AG10803 (cell line): ENCODE data around the gene TMPRSS2.

ENCODE experiments used
- DNase-seq: peaks from one replicate; pipeline ENCODE4 v3.0.0; 2010; ENCODE audit warnings: low read depth
- H3K4me3 ChIP-seq: 2 replicates; pipeline ENCODE4 v1.5.1; 2011; ENCODE audit warnings: mild to moderate bottlenecking, low read length, control low read depth
- CTCF ChIP-seq: conservative IDR thresholded peaks from 2 replicates; pipeline ENCODE4 v1.5.1; 2011; ENCODE audit warnings: mild to moderate bottlenecking, low read length, control low read depth, inconsistent platforms

Gene TMPRSS2

GRCh38 chr21:41507521-41508414 is at the start of gene TMPRSS2:
TSS of gene TMPRSS2 (minus strand) at chr21:41508158. CDS start at chr21:41498133, 10,025 bp downstream.
- H3K4me3 ChIP-seq: no peak within 1 kb of the TSS
- no peak for TF ChIP-seq CTCF
- no peak for DNase-seq

GRCh38 chr21:41555057-41555456 is 47.1 kb upstream of the TMPRSS2 start:
- TF ChIP-seq CTCF: no peak
- DNase-seq: no peak
- no peak overlapping the region for H3K4me3 ChIP-seq

GRCh38 chr21:41552254-41552653 is 44.3 kb upstream of the TMPRSS2 start:
- no peak for DNase-seq
- no peak overlapping the region for H3K4me3 ChIP-seq
- no peak for TF ChIP-seq CTCF

- TF ChIP-seq CTCF: no peak
- H3K4me3 ChIP-seq: no peak overlapping the region
- DNase-seq: no peak
These were observed 40.8 kb upstream of the TMPRSS2 start for GRCh38 chr21:41548781-41549180.

GRCh38 chr21:41547111-41547510 is 39.2 kb upstream of the TMPRSS2 start:
- no peak for DNase-seq
- TF ChIP-seq CTCF: no peak
- no peak overlapping the region for H3K4me3 ChIP-seq

- no peak for DNase-seq
- H3K4me3 ChIP-seq: no peak overlapping the region
- TF ChIP-seq CTCF: no peak
These were observed 37.8 kb upstream of the TMPRSS2 start for GRCh38 chr21:41545500-41546359.

- no peak overlapping the region for H3K4me3 ChIP-seq
- no peak for TF ChIP-seq CTCF
- DNase-seq: no peak
These were observed 34.8 kb upstream of the TMPRSS2 start for GRCh38 chr21:41542727-41543126.
